H9 (cell line): ENCODE data around the gene MAP7. TPM values are rescaled to one million over a fixed set of nuclear protein-coding genes. Genes with fewer than 3 reads are reported as not detected.

ENCODE experiments used
- DNase-seq: peaks from one replicate; pipeline ENCODE4 v3.0.0-alpha.2; 2017
- H2AFZ ChIP-seq: one replicate; pipeline ENCODE4 v1.6.1; 2013; ENCODE audit warnings: mild to moderate bottlenecking, low read length, control low read depth, moderate library complexity
- H2AK5ac ChIP-seq: 2 replicates; pipeline ENCODE4 v1.6.1; 2013; ENCODE audit warnings: low read length, control low read depth, mixed read lengths; ENCODE audit not compliant: insufficient read length
- H2BK120ac ChIP-seq: one replicate; pipeline ENCODE4 v1.6.1; 2013; ENCODE audit warnings: low read depth, mild to moderate bottlenecking, low read length, control low read depth, inconsistent platforms; ENCODE audit not compliant: poor library complexity, severe bottlenecking
- H2BK12ac ChIP-seq: 2 replicates; pipeline ENCODE4 v1.6.1; 2013; ENCODE audit warnings: low read length, control low read depth, mixed read lengths, low read depth; ENCODE audit not compliant: insufficient read length
- H2BK15ac ChIP-seq: 2 replicates; pipeline ENCODE4 v1.6.1; 2013; ENCODE audit warnings: low read depth, low read length, control low read depth
- H2BK20ac ChIP-seq: one replicate; pipeline ENCODE4 v1.6.1; 2013; ENCODE audit warnings: low read depth, mild to moderate bottlenecking, low read length, control low read depth, inconsistent platforms; ENCODE audit not compliant: poor library complexity, severe bottlenecking
- H2BK5ac ChIP-seq: 2 replicates; pipeline ENCODE4 v1.6.1; 2013; ENCODE audit warnings: low read length, control low read depth, mixed read lengths; ENCODE audit not compliant: insufficient read length
- H3K14ac ChIP-seq: 2 replicates; pipeline ENCODE4 v1.6.1; 2013; ENCODE audit warnings: low read length, control low read depth; ENCODE audit not compliant: insufficient read depth
- H3K18ac ChIP-seq: 2 replicates; pipeline ENCODE4 v1.6.1; 2013; ENCODE audit warnings: low read depth, mild to moderate bottlenecking, mixed read lengths, low read length, control low read depth; ENCODE audit not compliant: insufficient read length
- H3K23ac ChIP-seq: 2 replicates; pipeline ENCODE4 v1.6.1; 2013; ENCODE audit warnings: low read length, control low read depth, mixed read lengths, low read depth; ENCODE audit not compliant: insufficient read length
- H3K23me2 ChIP-seq: 2 replicates; pipeline ENCODE4 v1.6.1; 2013; ENCODE audit warnings: low read depth, mild to moderate bottlenecking, mixed read lengths, low read length, control low read depth; ENCODE audit not compliant: insufficient read length, poor library complexity, severe bottlenecking
- H3K27ac ChIP-seq: 2 replicates; pipeline ENCODE4 v1.5.1; 2013; ENCODE audit warnings: low read length, control low read depth, mixed read lengths, low read depth; ENCODE audit not compliant: insufficient read length
- H3K27me3 ChIP-seq: 2 replicates; pipeline ENCODE4 v1.6.1; 2013; ENCODE audit warnings: low read length, control low read depth, inconsistent platforms; ENCODE audit not compliant: insufficient read depth
- H3K4ac ChIP-seq: 2 replicates; pipeline ENCODE4 v1.6.1; 2013; ENCODE audit warnings: low read depth, mild to moderate bottlenecking, control low read depth, inconsistent platforms, low read length, moderate library complexity
- H3K4me1 ChIP-seq: 2 replicates; pipeline ENCODE4 v1.6.1; 2013; ENCODE audit warnings: low read length, control low read depth, inconsistent platforms; ENCODE audit not compliant: insufficient read depth
- H3K4me2 ChIP-seq: 2 replicates; pipeline ENCODE4 v1.6.1; 2013; ENCODE audit warnings: low read length, control low read depth, mixed read lengths; ENCODE audit not compliant: insufficient read length, insufficient read depth
- H3K56ac ChIP-seq: 2 replicates; pipeline ENCODE4 v1.6.1; 2013; ENCODE audit warnings: low read depth, mild to moderate bottlenecking, mixed read lengths, low read length, control low read depth; ENCODE audit not compliant: insufficient read length
- H3K79me1 ChIP-seq: 2 replicates; pipeline ENCODE4 v1.6.1; 2013; ENCODE audit warnings: low read depth, mild to moderate bottlenecking, moderate library complexity, low read length, control low read depth, inconsistent platforms; ENCODE audit not compliant: insufficient read depth, poor library complexity, severe bottlenecking
- H3K79me2 ChIP-seq: 2 replicates; pipeline ENCODE4 v1.6.1; 2013; ENCODE audit warnings: low read length, control low read depth, inconsistent platforms; ENCODE audit not compliant: insufficient read depth
- H3K9ac ChIP-seq: 2 replicates; pipeline ENCODE4 v1.6.1; 2013; ENCODE audit warnings: low read length, control low read depth, mixed read lengths; ENCODE audit not compliant: insufficient read length; ENCODE audit errors: extremely low read depth
- H3K9me3 ChIP-seq: one replicate; pipeline ENCODE4 v1.6.1; 2013; ENCODE audit warnings: low read depth, low read length, inconsistent platforms; ENCODE audit not compliant: control insufficient read depth
- H3T11ph ChIP-seq: one replicate; pipeline ENCODE4 v1.6.1; 2013; ENCODE audit warnings: mild to moderate bottlenecking, low read length, control low read depth, inconsistent platforms
- H4K20me1 ChIP-seq: one replicate; pipeline ENCODE4 v1.6.1; 2013; ENCODE audit not compliant: control insufficient read depth, insufficient read length, insufficient read depth
- H4K5ac ChIP-seq: 2 replicates; pipeline ENCODE4 v1.6.1; 2013; ENCODE audit warnings: low read depth, mild to moderate bottlenecking, mixed read lengths, low read length, control low read depth; ENCODE audit not compliant: insufficient read length
- H4K8ac ChIP-seq: replicated peaks from 2 replicates; pipeline ENCODE4 v1.6.1; 2013; ENCODE audit warnings: low read length, control low read depth, mixed read lengths, low read depth; ENCODE audit not compliant: insufficient read length
- H4K91ac ChIP-seq: 2 replicates; pipeline ENCODE4 v1.6.1; 2013; ENCODE audit warnings: low read depth, mild to moderate bottlenecking, moderate library complexity, mixed read lengths, low read length, control low read depth; ENCODE audit not compliant: insufficient read length
- H3K27ac Mint-ChIP-seq, 3 experiments: 2 replicates in 2 of 3; 3 replicates in 1 of 3; pipeline ENCODE4 v1.8.0; 2020 to 2021; ENCODE audit warnings: mixed read lengths in 3 of 3, mild to moderate bottlenecking in 1 of 3, moderate library complexity in 1 of 3
- H3K27me3 Mint-ChIP-seq: 2 replicates; pipeline ENCODE4 v1.8.0; 2021; ENCODE audit warnings: low read depth, mild to moderate bottlenecking, moderate library complexity, mixed read lengths
- H3K36me3 Mint-ChIP-seq, 3 experiments: 2 replicates in 2 of 3; 3 replicates in 1 of 3; pipeline ENCODE4 v1.8.0; 2020 to 2021; ENCODE audit warnings: low read depth in 3 of 3, mixed read lengths in 3 of 3; ENCODE audit not compliant: insufficient read depth in 1 of 3
- H3K4me1 Mint-ChIP-seq, 2 experiments: 2 replicates each; pipeline ENCODE4 v1.8.0; 2020; ENCODE audit warnings: mixed read lengths in 2 of 2
- H3K4me3 Mint-ChIP-seq, 2 experiments: 2 replicates in 1 of 2; 3 replicates in 1 of 2; pipeline ENCODE4 v1.8.0; 2020 to 2021; ENCODE audit warnings: mild to moderate bottlenecking in 2 of 2, mixed read lengths in 2 of 2, moderate library complexity in 1 of 2
- H3K9me3 Mint-ChIP-seq, 2 experiments: 2 replicates in 1 of 2; 3 replicates in 1 of 2; pipeline ENCODE4 v1.8.0; 2020; ENCODE audit warnings: mild to moderate bottlenecking in 2 of 2, mixed read lengths in 2 of 2, moderate library complexity in 1 of 2
- CTCF ChIP-seq: fragments of 200-600 bp; sonication (generic); conservative IDR thresholded peaks from 3 replicates; pipeline ENCODE4 v1.8.0; 2021; ENCODE audit warnings: antibody characterized with exemption, mild to moderate bottlenecking
- WGBS: extraction: QIAGEN DNeasy Blood & Tissue Kit; methylation state at CpG from one replicate; pipeline ENCODE4 v1.1.7; 2013; ENCODE audit warnings: missing lambda C conversion rate, low lambda C conversion rate, mixed read lengths; ENCODE audit not compliant: insufficient read length; ENCODE audit errors: extremely low coverage; 5-methylcytosine and 5-hydroxymethylcytosine counted together
- total RNA-seq: library from RNA; stranded (reverse); gene quantifications from 2 replicates; pipeline ENCODE4 v1.2.1, GENCODE V29; 2021

MAP7 gene
- total RNA-seq, 1 experiment from 2014 or later = 51.1 TPM

- no peak overlapping the region for H3T11ph ChIP-seq
- Mint-ChIP-seq H3K36me3 (peaks cover 22 to 35% (median 23%) of the 10 kb centered on the region in 3 experiments; a peak in 6 of 7 replicates), H3K4me1 (peaks cover 25 to 33% of the 10 kb centered on the region in 2 experiments), H3K27me3 (no peaks in the 10 kb centered on the region), H3K9me3 (no peaks in the 10 kb centered on the region; a peak in 1 of 5 replicates), H3K27ac (no peak overlapping the region; a peak in 1 of 7 replicates), H3K4me3 (no peak overlapping the region)
- no peak overlapping the region for H4K91ac ChIP-seq
- no peaks in the 10 kb centered on the region for H3K27me3 ChIP-seq
- no peak overlapping the region for H3K9ac ChIP-seq
- H3K79me2 ChIP-seq = peaks cover 4% of the 10 kb centered on the region; the same call in 1 of the 2 replicates
- H4K5ac ChIP-seq = no peak overlapping the region
- H3K56ac ChIP-seq = no peak overlapping the region
- no peaks in the 10 kb centered on the region for H3K23me2 ChIP-seq
- H3K4me1 ChIP-seq = peaks cover 6% of the 10 kb centered on the region
- TF ChIP-seq CTCF = no peak
- no peak overlapping the region for H3K14ac ChIP-seq
- H2AK5ac ChIP-seq = no peak overlapping the region
- WGBS = no CpG with 5 or more reads among the region's 5 CpGs
- no peaks in the 10 kb centered on the region for H3K9me3 ChIP-seq
- H3K18ac ChIP-seq = no peak overlapping the region
- H2BK15ac ChIP-seq = no peak overlapping the region
- H2AFZ ChIP-seq = no peak overlapping the region
- no peak overlapping the region for H3K4me2 ChIP-seq
- no peak overlapping the region for H3K23ac ChIP-seq
- no peak overlapping the region for H4K8ac ChIP-seq
- no peak overlapping the region for H2BK20ac ChIP-seq
- H3K4ac ChIP-seq = no peak overlapping the region
- H3K79me1 ChIP-seq = peaks cover 6% of the 10 kb centered on the region
- H2BK12ac ChIP-seq = no peak overlapping the region
- H3K27ac ChIP-seq = no peak overlapping the region
- H4K20me1 ChIP-seq = no peaks in the 10 kb centered on the region
- no peak overlapping the region for H2BK120ac ChIP-seq
- DNase-seq = no peak
- no peak overlapping the region for H2BK5ac ChIP-seq
Observed at GRCh38 chr6:136510299-136510698, 39.9 kb downstream of the MAP7 start.
